Liver (tissue), 3 donors: Measurements from ENCODE around the gene HS1BP3.

Experiments
- GABPA ChIP-seq, 2 donors: IDR thresholded peaks in 1 of 2; conservative IDR thresholded peaks in 1 of 2; 2 replicates each; pipeline ENCODE4 v1.6.1; 2016; ENCODE audit warnings: antibody characterized with exemption in 2 of 2, mild to moderate bottlenecking in 1 of 2, moderate library complexity in 1 of 2
- HNF4G ChIP-seq: IDR thresholded peaks from 2 replicates; pipeline ENCODE4 v1.6.1; 2016; ENCODE audit warnings: antibody characterized with exemption
- JUND ChIP-seq, 2 donors: IDR thresholded peaks; 2 replicates each; pipeline ENCODE4 v1.6.1; 2016; ENCODE audit warnings: antibody characterized with exemption in 2 of 2
- RAD21 ChIP-seq, 2 donors: IDR thresholded peaks; 2 replicates each; pipeline ENCODE4 v1.6.1; 2016; ENCODE audit warnings: antibody characterized with exemption in 2 of 2, mild to moderate bottlenecking in 2 of 2
- SP1 ChIP-seq: IDR thresholded peaks from 2 replicates; pipeline ENCODE4 v1.6.1; 2018; ENCODE audit warnings: antibody characterized with exemption, mild to moderate bottlenecking
- TAF1 ChIP-seq: conservative IDR thresholded peaks from 2 replicates; pipeline ENCODE4 v1.6.1; 2016; ENCODE audit warnings: antibody characterized with exemption, mild to moderate bottlenecking
- YY1 ChIP-seq: IDR thresholded peaks from 2 replicates; pipeline ENCODE4 v1.6.1; 2016; ENCODE audit warnings: antibody characterized with exemption, mild to moderate bottlenecking
- TF ChIP-seq, protein P1 (sequence below): fragments of 150-350 bp; IDR thresholded peaks from 2 replicates; pipeline ENCODE4 v1.5.1; 2017; ENCODE audit warnings: improper control_type of control experiment, low read depth, low read length; ENCODE audit not compliant: missing input control
- TF ChIP-seq, protein P2 (sequence below): IDR thresholded peaks from 2 replicates; pipeline ENCODE4 v1.6.1; 2016; ENCODE audit warnings: antibody characterized with exemption
- TF ChIP-seq, protein P3 (sequence below): IDR thresholded peaks from 2 replicates; pipeline ENCODE4 v1.6.1; 2016; ENCODE audit warnings: antibody characterized with exemption
- TF ChIP-seq, protein P4 (sequence below): IDR thresholded peaks from 2 replicates; pipeline ENCODE4 v1.6.1; 2016; ENCODE audit warnings: antibody characterized with exemption, mild to moderate bottlenecking
- TF ChIP-seq, protein P5 (sequence below): IDR thresholded peaks from 2 replicates; pipeline ENCODE4 v1.6.1; 2016; ENCODE audit warnings: antibody characterized with exemption
- donor health status: healthy.
- donor health status: healthy.

DNA sequence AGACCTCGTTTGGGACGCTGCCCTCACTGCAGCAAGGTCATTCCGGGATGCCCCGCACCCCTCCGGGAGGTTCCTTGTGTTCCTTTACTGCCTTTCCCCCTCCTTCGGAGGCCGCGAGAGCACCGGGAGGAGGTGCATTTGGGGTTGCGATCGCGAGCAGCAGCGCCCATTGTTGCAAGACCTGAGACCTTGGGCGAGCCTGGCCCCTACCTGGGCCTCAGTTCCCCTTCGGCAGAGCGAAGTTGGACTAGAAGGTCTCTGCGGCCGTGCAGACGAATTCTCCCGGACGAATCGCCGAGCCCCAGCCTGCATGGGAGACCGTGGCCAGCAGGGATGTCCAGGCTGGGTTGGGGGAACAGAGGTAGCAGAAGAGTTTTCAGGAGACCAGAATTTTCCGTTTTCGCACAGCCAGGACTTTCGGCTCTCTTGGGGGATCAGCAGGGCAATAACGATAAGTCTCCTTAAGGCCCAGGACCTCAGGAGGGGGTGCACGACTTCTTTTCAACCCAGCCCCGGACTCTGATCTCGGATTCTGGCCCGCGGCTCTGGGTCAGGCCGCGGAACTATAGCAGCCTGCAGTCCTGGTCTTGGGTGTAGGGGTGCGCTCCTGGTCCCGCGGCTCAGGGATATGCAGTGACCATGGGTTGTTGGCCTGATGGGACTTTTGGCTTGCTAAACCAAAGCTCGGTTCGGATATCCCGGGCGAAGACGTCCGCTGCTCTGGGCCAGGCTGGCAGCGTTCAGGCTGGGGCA lies 18.8 kb upstream of the HS1BP3 start:
- no peak for TF ChIP-seq TAF1
- TF ChIP-seq RAD21 (IDR thresholded peaks at IDR 0.05): no peak
- TF ChIP-seq, protein P1, sequence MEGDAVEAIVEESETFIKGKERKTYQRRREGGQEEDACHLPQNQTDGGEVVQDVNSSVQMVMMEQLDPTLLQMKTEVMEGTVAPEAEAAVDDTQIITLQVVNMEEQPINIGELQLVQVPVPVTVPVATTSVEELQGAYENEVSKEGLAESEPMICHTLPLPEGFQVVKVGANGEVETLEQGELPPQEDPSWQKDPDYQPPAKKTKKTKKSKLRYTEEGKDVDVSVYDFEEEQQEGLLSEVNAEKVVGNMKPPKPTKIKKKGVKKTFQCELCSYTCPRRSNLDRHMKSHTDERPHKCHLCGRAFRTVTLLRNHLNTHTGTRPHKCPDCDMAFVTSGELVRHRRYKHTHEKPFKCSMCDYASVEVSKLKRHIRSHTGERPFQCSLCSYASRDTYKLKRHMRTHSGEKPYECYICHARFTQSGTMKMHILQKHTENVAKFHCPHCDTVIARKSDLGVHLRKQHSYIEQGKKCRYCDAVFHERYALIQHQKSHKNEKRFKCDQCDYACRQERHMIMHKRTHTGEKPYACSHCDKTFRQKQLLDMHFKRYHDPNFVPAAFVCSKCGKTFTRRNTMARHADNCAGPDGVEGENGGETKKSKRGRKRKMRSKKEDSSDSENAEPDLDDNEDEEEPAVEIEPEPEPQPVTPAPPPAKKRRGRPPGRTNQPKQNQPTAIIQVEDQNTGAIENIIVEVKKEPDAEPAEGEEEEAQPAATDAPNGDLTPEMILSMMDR: no peak
- TF ChIP-seq JUND (IDR thresholded peaks at IDR 0.05): no peak
- TF ChIP-seq, protein P2, sequence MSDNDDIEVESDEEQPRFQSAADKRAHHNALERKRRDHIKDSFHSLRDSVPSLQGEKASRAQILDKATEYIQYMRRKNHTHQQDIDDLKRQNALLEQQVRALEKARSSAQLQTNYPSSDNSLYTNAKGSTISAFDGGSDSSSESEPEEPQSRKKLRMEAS: no peak
- TF ChIP-seq, protein P3, sequence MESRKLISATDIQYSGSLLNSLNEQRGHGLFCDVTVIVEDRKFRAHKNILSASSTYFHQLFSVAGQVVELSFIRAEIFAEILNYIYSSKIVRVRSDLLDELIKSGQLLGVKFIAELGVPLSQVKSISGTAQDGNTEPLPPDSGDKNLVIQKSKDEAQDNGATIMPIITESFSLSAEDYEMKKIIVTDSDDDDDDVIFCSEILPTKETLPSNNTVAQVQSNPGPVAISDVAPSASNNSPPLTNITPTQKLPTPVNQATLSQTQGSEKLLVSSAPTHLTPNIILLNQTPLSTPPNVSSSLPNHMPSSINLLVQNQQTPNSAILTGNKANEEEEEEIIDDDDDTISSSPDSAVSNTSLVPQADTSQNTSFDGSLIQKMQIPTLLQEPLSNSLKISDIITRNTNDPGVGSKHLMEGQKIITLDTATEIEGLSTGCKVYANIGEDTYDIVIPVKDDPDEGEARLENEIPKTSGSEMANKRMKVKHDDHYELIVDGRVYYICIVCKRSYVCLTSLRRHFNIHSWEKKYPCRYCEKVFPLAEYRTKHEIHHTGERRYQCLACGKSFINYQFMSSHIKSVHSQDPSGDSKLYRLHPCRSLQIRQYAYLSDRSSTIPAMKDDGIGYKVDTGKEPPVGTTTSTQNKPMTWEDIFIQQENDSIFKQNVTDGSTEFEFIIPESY: no peak
- TF ChIP-seq, protein P4, sequence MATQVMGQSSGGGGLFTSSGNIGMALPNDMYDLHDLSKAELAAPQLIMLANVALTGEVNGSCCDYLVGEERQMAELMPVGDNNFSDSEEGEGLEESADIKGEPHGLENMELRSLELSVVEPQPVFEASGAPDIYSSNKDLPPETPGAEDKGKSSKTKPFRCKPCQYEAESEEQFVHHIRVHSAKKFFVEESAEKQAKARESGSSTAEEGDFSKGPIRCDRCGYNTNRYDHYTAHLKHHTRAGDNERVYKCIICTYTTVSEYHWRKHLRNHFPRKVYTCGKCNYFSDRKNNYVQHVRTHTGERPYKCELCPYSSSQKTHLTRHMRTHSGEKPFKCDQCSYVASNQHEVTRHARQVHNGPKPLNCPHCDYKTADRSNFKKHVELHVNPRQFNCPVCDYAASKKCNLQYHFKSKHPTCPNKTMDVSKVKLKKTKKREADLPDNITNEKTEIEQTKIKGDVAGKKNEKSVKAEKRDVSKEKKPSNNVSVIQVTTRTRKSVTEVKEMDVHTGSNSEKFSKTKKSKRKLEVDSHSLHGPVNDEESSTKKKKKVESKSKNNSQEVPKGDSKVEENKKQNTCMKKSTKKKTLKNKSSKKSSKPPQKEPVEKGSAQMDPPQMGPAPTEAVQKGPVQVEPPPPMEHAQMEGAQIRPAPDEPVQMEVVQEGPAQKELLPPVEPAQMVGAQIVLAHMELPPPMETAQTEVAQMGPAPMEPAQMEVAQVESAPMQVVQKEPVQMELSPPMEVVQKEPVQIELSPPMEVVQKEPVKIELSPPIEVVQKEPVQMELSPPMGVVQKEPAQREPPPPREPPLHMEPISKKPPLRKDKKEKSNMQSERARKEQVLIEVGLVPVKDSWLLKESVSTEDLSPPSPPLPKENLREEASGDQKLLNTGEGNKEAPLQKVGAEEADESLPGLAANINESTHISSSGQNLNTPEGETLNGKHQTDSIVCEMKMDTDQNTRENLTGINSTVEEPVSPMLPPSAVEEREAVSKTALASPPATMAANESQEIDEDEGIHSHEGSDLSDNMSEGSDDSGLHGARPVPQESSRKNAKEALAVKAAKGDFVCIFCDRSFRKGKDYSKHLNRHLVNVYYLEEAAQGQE: no peak
- TF ChIP-seq SP1: no peak
- TF ChIP-seq YY1: no peak
- TF ChIP-seq HNF4G: no peak
- TF ChIP-seq, protein P5, sequence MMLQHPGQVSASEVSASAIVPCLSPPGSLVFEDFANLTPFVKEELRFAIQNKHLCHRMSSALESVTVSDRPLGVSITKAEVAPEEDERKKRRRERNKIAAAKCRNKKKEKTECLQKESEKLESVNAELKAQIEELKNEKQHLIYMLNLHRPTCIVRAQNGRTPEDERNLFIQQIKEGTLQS: no peak
- no peak for TF ChIP-seq GABPA (IDR thresholded peaks at IDR 0.05 in 1 of 2, conservative IDR thresholded peaks at IDR 0.05 in 1 of 2)
